ENCODE measurements around the gene UTS2R. TPM values are rescaled to one million over a fixed set of nuclear protein-coding genes. Genes with fewer than 3 reads are reported as not detected.

Gene UTS2R
- total RNA-seq, 4 donors from 2014 or later, result not detected

- no peaks in the 10 kb centered on the region for H3K27me3 ChIP-seq
- H3K9me3 ChIP-seq, result no peaks in the 10 kb centered on the region
- H3K27ac ChIP-seq, result peak overlapping the region; percentile 28 to 54
- no peaks in the 10 kb centered on the region for H3K4me1 ChIP-seq
- H3K36me3 ChIP-seq, result no peaks in the 10 kb centered on the region
- no peak for DNase-seq
- H3K4me3 ChIP-seq, result no peak overlapping the region
- intact Hi-C loops (cut with DNase I; ENCODE audit: low total_unique reads), result no loop called here
- TF ChIP-seq CTCF (IDR thresholded peaks at IDR 0.05), result no peak
- TF ChIP-seq POLR2A (IDR thresholded peaks at IDR 0.05), result no peak
Measured at GRCh38 chr17:82399601-82400101, 28.1 kb downstream of the UTS2R start.

- TF ChIP-seq CTCF (IDR thresholded peaks at IDR 0.05), result no peak
- no peak for TF ChIP-seq POLR2A (IDR thresholded peaks at IDR 0.05)
Measured at GRCh38 chr17:82400206-82400605, 28.6 kb downstream of the UTS2R start.

GRCh38 chr17:82400830-82401229 is 29.3 kb downstream of the UTS2R start:
- intact Hi-C loops (cut with DNase I; ENCODE audit: low total_unique reads), result no loop called here
- no peak overlapping the region for H3K27ac ChIP-seq
- TF ChIP-seq POLR2A (IDR thresholded peaks at IDR 0.05), result no peak
- TF ChIP-seq CTCF (IDR thresholded peaks at IDR 0.05), result no peak
- H3K4me1 ChIP-seq, result no peaks in the 10 kb centered on the region
- no peaks in the 10 kb centered on the region for H3K9me3 ChIP-seq
- H3K4me3 ChIP-seq, result no peak overlapping the region
- no peak for DNase-seq
- H3K27me3 ChIP-seq, result no peaks in the 10 kb centered on the region
- H3K36me3 ChIP-seq, result no peaks in the 10 kb centered on the region

More at GRCh38 chr17:82400206-82400605, 28.6 kb downstream of the UTS2R start:
- Histone ChIP-seq H3K9me3 (no peaks in the 10 kb centered on the region), H3K36me3 (no peaks in the 10 kb centered on the region), H3K27me3 (no peaks in the 10 kb centered on the region), H3K4me1 (no peaks in the 10 kb centered on the region), H3K4me3 (no peak overlapping the region), H3K27ac (peak overlapping the region; percentile 28 to 54)
- intact Hi-C loops (cut with DNase I; ENCODE audit: low total_unique reads), result no loop called here
- DNase-seq, result no peak

GRCh38 chr17:82402865-82403264 is 31.3 kb downstream of the UTS2R start:
- Histone ChIP-seq H3K4me3 (no peak overlapping the region), H3K27ac (no peak overlapping the region), H3K36me3 (no peaks in the 10 kb centered on the region), H3K4me1 (no peaks in the 10 kb centered on the region), H3K27me3 (no peaks in the 10 kb centered on the region), H3K9me3 (no peaks in the 10 kb centered on the region)
- no peak for DNase-seq
- TF ChIP-seq POLR2A (IDR thresholded peaks at IDR 0.05) (no peak), CTCF (IDR thresholded peaks at IDR 0.05) (no peak)
- intact Hi-C loops (cut with DNase I; ENCODE audit: low total_unique reads), result no loop called here

- TF ChIP-seq POLR2A (IDR thresholded peaks at IDR 0.05) (no peak), CTCF (IDR thresholded peaks at IDR 0.05) (no peak)
- no peak for DNase-seq
- Histone ChIP-seq H3K4me3 (no peak overlapping the region), H3K9me3 (no peaks in the 10 kb centered on the region), H3K27ac (no peak overlapping the region), H3K4me1 (no peaks in the 10 kb centered on the region), H3K36me3 (no peaks in the 10 kb centered on the region), H3K27me3 (no peaks in the 10 kb centered on the region)
- intact Hi-C loops (cut with DNase I; ENCODE audit: low total_unique reads), result no loop called here
Measured at GRCh38 chr17:82403662-82404660, 32.4 kb downstream of the UTS2R start.
